ENCODE measurements around the gene TBL1XR1. TPM values are rescaled to one million over a fixed set of nuclear protein-coding genes. Genes with fewer than 3 reads are reported as not detected.

Gene TBL1XR1
- total and polyA plus RNA-seq, 2 donors (not counting 3 experiments of a cell fraction or from before 2014, with no cell fraction given) = 26.9 to 146 TPM

DNA sequence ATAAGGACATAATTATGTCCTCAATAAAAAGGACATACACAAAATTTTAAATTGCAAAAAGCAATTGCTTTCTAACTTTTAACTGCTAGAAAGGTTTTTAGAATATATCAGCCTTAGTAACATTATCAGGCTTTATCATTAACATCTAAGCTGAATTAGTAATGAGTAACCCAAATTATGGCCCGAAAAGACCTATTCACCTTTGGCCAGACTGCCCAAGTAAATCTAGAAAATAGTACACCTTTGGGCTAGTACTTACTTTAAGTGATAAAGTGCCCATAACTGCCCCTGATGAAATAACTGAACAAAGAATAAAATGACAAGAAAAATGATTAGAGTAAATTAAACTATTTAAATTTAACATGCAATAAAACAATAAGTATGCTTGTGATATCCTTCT lies 117.2 kb downstream of the TBL1XR1 start:
- ChIA-PET CTCF (interaction anchor here (1.0 to 1.4 kb wide), 2 partner anchors 9 to 71 kb away, joined by 3 to 4 read pairs; no protein-coding TSS in a partner anchor), POLR2A (no interaction called here)
- Histone ChIP-seq H3K79me2 (ENCODE audit: control insufficient read depth, insufficient read depth, low read length) (peaks cover 76% of the 10 kb centered on the region), H3K9ac (replicated peaks; ENCODE audit: extremely low read depth, insufficient read depth, low read length) (no peak overlapping the region), H3K27ac (ENCODE audit: insufficient read depth, low read depth, low read length) (no peak overlapping the region), H3K4me2 (ENCODE audit: insufficient read depth, low read length) (no peak overlapping the region), H3K9me1 (replicated peaks; ENCODE audit: control insufficient read depth, extremely low read depth, insufficient read depth, low read length) (no peaks in the 10 kb centered on the region), H3K9me3 (replicated peaks; ENCODE audit: control insufficient read depth, insufficient read depth, low read length) (no peaks in the 10 kb centered on the region), H3K4me1 (ENCODE audit: control insufficient read depth, extremely low read depth, insufficient read depth, low read length) (no peaks in the 10 kb centered on the region), H3K27me3 (ENCODE audit: control insufficient read depth in 2 of 2, insufficient read depth in 2 of 2, low read length in 2 of 2) (no peaks in the 10 kb centered on the region), H3K4me3 (replicated peaks in 1 of 3; ENCODE audit: insufficient read depth in 1 of 3, low read depth in 1 of 3, low read length in 3 of 3) (no peak overlapping the region), H4K20me1 (replicated peaks; ENCODE audit: control insufficient read depth, extremely low read depth, insufficient read depth, low read length) (peaks cover 8% of the 10 kb centered on the region), H3K36me3 (ENCODE audit: control insufficient read depth in 2 of 2, extremely low read depth in 1 of 2, insufficient read depth in 2 of 2, low read length in 2 of 2) (no peaks in the 10 kb centered on the region), H2AFZ (ENCODE audit: low read depth, low read length) (no peak overlapping the region)
- no TSS peak for BruUV-seq (replicated peaks)
- FAIRE-seq = no peak
- no peak for DNase-seq (ENCODE audit: low read depth, low spot score)
- intact Hi-C loops (cut with micrococcal nuclease) (no loop called here), dilution Hi-C loops (cut with MboI; ENCODE audit: extremely low pct_ligation_motif_present, low sequenced_read_pairs) (no loop called here)
- no peak for TF ChIP-seq JUN (IDR thresholded peaks at IDR 0.05; ENCODE audit: borderline replicate concordance, insufficient read depth, insufficient read length, low read depth)

DNA sequence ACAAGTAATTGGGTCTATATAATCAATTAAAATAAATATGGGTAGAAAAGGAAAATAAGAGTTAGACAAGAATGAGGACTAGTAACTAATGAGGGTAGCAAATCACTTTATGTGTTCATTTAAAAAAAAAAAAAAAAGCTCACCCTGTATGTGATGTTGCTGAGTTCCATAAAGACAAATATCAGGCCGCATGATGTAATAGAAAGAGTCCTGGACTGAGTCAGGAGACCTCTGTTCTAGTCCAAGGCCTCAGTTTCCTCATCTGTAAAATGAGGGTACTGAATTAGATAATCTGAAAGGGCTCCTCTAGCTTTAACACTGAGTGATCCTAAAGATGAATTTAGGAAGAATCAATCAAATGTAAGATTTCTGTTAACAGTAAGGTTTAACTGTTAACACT lies 117.6 kb downstream of the TBL1XR1 start:
- BruUV-seq (replicated peaks) = no TSS peak
- no peaks in the 10 kb centered on the region for H3K9me3 ChIP-seq (replicated peaks; ENCODE audit: control insufficient read depth, insufficient read depth, low read length)
- dilution Hi-C loops (cut with MboI; ENCODE audit: extremely low pct_ligation_motif_present, low sequenced_read_pairs) = no loop called here
- ChIA-PET POLR2A (no interaction called here), CTCF (interaction anchor here (1.0 to 1.4 kb wide), 2 partner anchors 9 to 71 kb away, joined by 3 to 4 read pairs; no protein-coding TSS in a partner anchor)
- H3K36me3 ChIP-seq (ENCODE audit: control insufficient read depth in 2 of 2, extremely low read depth in 1 of 2, insufficient read depth in 2 of 2, low read length in 2 of 2) = no peaks in the 10 kb centered on the region
- intact Hi-C loops (cut with micrococcal nuclease) = no loop called here
- H2AFZ ChIP-seq (ENCODE audit: low read depth, low read length) = no peak overlapping the region
- no peak overlapping the region for H3K9ac ChIP-seq (replicated peaks; ENCODE audit: extremely low read depth, insufficient read depth, low read length)
- H3K4me1 ChIP-seq (ENCODE audit: control insufficient read depth, extremely low read depth, insufficient read depth, low read length) = no peaks in the 10 kb centered on the region
- FAIRE-seq = no peak
- H3K79me2 ChIP-seq (ENCODE audit: control insufficient read depth, insufficient read depth, low read length) = peaks cover 76% of the 10 kb centered on the region
- H3K27me3 ChIP-seq (ENCODE audit: control insufficient read depth in 2 of 2, insufficient read depth in 2 of 2, low read length in 2 of 2) = no peaks in the 10 kb centered on the region
- TF ChIP-seq MYC (IDR thresholded peaks at IDR 0.05; ENCODE audit: low read depth, low read length) (no peak), JUN (IDR thresholded peaks at IDR 0.05; ENCODE audit: borderline replicate concordance, insufficient read depth, insufficient read length, low read depth) (no peak), EZH2 (IDR thresholded peaks at IDR 0.05; ENCODE audit: borderline replicate concordance, low read depth, low read length, severe bottlenecking) (no peak), GATA2 (IDR thresholded peaks at IDR 0.05; ENCODE audit: insufficient read depth, insufficient read length, low read depth, low read length) (no peak), POLR2A (IDR thresholded peaks at IDR 0.05; ENCODE audit: low read depth, low read length) (no peak), POLR2AphosphoS5 (IDR thresholded peaks at IDR 0.05; ENCODE audit: insufficient read depth, low read depth, low read length) (no peak), FOS (IDR thresholded peaks at IDR 0.05; ENCODE audit: borderline replicate concordance, insufficient read depth, low read length) (no peak)
- H3K9me1 ChIP-seq (replicated peaks; ENCODE audit: control insufficient read depth, extremely low read depth, insufficient read depth, low read length) = no peaks in the 10 kb centered on the region
- H3K4me3 ChIP-seq (replicated peaks in 1 of 3; ENCODE audit: insufficient read depth in 1 of 3, low read depth in 1 of 3, low read length in 3 of 3) = no peak overlapping the region
- no peak overlapping the region for H3K27ac ChIP-seq (ENCODE audit: insufficient read depth, low read depth, low read length)
- DNase-seq (ENCODE audit: low read depth, low spot score) = no peak
- H3K4me2 ChIP-seq (ENCODE audit: insufficient read depth, low read length) = no peak overlapping the region
- peaks cover 8% of the 10 kb centered on the region for H4K20me1 ChIP-seq (replicated peaks; ENCODE audit: control insufficient read depth, extremely low read depth, insufficient read depth, low read length)

Measured in endothelial cell of umbilical vein (primary cell).